Measurements from ENCODE around the gene SLC17A2. TPM values are rescaled to one million over a fixed set of nuclear protein-coding genes. Genes with fewer than 3 reads are reported as not detected.

The SLC17A2 gene
- total RNA-seq, 1 donor from 2014 or later: not detected

DNA sequence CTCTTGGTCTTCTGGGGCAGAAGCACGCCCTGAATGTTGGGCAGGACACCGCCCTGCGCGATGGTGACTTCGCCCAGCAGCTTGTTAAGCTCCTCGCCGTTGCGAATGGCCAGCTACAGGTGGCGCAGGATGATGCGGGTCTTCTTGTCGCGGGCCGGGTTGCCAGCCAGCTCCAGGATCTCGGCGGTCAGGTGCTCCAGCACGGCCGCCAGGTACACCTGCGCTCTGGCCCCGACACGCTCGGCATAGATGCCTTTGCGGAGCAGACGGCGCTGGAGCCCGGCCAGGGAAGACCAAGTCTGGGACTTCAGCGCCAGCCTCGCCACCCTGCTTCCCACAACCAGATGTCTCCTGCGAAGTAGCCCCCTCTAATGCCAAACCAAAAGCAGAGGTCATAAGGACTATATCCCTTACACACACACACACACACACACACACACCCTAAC is 48.4 kb downstream of the SLC17A2 start:
- ATAC-seq: no peak

DNA sequence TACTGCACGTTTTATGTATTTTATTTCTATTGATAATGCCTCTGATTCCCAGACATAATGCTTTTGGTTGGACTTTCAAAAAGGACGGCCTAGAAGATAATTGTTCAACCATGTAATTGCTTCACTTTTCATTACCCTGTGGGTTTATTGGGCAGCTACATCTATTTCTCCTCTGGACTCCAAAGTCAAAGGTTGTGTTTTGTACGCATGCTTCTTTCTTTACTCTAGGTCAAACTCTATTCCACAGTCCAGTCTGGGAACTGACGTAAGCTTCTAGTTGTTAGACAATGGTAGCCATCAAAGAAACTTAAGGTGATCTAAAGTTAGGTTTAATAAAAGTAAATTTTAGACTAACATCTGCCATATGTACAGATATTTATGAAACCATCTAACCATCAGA is 49.9 kb downstream of the SLC17A2 start:
- no peak for ATAC-seq

DNA sequence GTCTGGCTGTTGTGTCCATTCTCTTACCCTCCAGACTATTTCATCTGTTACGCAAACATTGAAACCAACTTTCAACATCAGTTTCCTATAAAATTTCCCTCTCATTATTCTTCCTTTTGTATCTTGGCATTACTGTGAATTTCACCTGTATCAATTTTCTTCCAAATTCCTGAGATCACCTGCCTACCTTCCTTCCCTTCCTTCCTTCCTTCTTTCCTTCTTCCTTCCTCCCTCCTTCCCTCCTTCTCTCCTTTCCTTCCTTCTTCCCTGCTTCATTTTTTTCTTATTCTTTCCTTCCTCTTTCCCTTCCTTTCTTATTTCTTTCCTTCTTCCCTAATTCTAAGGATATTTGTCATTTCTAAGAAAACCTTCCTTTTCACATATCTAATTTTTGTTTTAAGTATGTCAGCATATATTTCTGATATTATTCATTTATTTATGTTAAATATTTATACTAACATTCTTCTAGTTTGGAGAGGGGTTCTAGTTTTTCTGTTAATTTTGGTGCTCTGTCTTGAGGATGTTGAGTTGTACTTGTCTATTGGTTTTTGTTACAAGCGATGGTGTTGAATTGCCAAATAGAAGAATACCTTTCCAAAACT is 51.7 kb downstream of the SLC17A2 start:
- no peak for ATAC-seq

DNA sequence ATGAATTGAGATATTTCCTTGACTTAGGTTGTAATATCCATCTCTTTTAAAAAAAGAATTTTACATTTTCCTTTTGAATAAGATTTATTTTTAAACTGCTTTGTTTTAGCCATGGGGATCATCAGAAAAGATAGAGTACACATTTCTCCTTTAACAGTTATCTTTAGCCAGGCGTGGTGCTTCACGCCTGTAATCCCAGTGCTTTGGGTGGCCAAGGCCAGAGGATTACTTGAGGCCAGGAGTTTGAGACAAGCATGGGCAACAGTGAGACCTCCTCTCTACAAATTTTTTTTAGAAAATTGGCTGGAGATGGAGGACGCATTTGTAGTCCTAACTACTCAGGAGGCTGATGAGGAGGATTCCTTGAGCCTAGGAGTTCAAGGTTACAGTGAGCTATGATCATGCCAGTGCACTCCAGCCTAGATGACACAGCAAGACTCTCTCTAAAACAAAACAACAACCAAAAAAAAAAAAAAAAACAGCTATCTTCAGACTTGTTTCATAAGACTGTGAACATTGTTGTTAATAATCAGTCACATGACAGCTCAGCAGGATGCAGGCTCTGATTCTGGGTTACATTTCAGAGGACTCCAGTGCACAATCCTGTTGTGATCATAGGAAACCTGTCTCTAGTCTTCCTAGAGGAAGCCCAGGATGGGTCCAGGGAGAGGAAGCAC is 54.4 kb downstream of the SLC17A2 start:
- ATAC-seq: no peak

DNA sequence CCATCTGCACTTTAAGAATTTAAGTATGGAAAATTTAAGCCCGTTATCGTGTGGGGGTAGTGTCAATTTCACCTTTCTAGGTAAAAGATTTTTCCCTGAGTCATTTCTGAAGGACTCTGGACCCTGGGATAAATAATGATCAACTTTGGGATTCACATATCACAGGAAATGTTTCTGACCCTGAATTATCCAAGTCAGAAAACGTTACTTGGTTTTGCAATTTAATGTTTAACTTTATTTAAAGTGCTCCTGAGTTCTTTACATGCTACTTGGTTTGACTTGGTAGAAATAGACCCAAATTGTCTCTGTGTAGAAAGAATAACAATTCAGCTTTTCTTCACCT is 55.0 kb downstream of the SLC17A2 start:
- ATAC-seq: no peak

DNA sequence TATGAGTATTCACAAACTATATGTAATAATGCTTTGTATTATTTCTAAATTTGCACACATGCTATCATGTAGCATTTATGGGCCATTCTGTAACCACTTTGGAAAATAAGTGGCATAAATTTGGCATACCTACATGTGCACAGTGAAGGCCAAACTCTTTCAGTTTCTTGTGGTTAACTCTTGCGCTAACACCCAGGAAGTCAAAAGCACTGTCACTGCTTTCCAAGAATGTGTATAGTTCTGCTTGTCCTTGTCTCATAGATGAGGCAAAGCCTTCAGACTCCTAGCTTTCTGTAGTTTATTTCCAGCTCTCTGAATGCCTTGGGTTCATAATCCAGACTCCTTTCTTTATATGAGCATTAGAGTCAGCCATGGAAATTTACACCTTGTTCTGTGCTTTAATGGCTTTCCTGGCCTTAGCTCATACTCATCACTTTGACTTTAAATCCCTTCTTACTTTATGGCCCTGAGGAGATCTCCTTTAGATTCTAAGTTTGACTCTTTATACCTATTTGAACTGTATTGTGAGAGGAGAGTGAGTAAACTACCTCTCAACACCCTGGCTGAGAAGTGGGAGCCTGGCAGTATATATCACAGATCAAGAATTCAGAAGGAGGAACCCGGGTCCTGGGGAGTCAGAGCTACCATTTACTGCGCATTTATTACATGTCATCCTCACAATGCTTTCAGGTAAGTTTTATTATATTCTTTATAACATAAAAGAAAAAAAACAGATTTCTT is 55.5 kb downstream of the SLC17A2 start:
- no peak for ATAC-seq

DNA sequence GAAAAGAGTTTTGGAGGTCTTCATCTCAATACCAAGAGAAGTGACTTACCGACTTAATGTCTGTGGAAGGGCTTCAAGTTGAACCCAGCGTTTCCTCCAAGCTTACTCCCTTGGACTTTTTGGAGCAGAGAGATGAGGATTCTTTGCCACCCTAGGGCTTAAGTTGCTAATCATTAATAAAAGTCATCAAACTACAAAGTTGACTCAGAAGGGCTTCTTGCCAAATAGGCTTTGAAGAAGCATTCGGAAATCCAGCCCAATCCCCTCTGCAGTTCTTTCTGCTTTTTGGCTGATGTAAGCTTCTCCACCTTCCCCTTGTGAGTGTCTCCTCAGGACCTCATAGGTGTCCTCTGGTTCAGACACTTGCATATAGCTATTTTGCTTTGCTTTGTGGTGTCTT is 56.4 kb downstream of the SLC17A2 start, which contains the start of gene SLC17A3:
Gene SLC17A3, minus strand, starts transcription at position 126 of the 400 bp plus-strand sequence. CDS start 5,856 bp downstream, outside the sequence.
- no peak for ATAC-seq

DNA sequence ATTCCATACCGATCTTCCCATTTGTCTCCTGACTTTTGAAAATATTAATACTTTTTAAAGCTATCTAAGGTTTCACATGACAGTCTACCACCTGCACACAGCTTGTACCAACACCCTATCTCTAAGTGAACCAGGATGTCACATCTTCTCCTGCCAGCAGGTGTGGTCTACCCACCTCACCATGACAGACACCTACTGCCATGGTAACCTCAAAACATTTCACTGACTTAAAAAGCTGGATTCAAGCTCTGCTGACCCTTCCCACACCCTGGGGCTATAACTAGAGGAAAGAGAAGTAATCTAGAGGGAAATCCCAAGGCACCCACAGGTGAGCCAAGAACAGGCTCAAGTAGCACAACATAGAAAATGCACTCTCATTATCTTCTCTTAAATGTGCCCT is 57.7 kb downstream of the SLC17A2 start:
- ATAC-seq: no peak

DNA sequence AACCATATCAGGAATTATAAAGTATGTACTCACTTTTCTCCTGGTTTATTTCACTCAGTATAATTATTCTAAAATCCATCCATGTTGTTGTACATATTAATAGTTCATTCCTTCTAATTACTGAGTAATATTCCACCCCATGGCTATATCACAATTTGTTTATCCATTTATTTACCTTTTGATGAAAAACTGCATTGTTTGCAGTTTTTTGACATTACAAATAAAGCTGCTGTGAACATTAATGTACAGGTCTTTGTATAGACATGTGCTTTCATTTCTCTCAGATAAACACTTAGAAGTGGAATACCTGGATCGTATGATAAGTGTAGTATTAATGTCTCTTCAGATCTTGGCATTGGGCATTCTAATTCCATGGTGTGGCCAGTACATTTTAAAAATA is 60.7 kb downstream of the SLC17A2 start:
- no peak for ATAC-seq

DNA sequence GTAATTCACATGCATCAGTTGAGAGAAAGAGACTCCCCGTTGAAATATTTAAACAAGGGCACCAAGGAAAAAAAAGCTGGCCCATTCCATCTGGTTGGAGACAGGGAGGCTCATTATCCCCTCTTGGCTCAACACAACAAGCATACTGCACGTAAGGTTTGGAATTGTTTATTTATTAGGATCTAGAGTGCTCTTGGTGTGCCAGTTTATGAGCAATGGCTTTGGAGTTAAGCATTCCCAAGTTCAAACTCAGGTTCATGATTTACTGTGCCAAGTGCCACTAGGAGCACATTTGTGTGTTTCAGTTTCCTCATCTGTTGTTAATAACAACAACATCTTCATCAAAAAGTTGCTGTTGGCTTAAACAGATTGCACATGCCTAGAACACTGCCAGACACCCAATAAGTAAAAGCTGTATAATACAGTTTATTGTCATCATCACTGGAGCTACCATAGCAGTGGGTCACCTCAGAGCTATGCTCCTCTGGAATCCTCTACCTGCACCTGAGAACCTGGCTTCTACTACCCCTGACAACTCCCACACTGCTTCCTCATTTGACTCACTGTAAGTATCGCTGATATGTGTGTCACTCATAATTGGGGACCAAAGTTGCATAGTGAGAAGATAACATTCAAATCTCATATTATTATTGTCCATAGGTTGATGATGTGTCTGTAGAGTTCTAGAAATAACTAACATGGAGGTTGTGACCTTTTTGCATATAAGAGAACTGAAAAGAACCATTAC is 61.9 kb downstream of the SLC17A2 start:
- ATAC-seq: no peak

DNA sequence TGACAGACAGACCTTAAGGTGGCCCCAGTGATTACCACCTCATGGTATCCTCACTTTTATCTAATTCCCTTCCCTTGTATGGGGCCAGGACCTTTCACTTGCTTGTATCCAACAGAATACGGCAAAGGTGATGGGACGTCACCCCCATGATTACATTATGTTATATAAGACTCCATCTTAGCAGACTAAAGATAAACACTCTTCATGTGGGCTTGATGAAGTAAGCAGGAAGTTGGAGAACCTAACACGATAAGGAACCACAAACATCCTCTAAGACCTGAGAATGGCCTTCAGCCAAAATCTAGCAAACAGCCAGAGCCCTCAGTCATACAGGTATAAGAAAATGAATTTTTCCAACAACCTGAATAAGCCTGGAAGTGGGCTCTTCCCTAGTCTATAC is 64.5 kb downstream of the SLC17A2 start:
- ATAC-seq: no peak

DNA sequence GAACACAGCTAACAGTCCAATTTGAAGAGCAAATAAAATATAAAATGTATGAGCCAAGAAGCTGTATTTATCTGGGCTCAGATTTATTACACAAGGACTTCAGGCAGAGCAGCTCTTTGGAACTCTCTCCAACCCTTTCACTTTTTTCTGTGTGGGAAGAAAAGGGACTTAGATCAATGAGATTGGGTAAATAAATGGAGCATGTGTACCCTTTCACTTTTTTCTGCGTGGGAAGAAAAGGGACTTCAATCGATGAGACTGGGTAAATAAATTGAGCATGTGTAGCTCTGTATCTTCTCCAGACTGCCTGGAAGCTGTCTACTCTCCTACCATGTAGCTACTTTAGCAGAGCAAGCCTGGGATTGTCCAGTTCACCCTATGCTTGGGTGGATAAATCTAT is 67.1 kb downstream of the SLC17A2 start:
- no peak for ATAC-seq

Other genes with a start within 250 kb of the SLC17A2 start
- not detected for gene SLC17A4, start 175.9 kb downstream of the SLC17A2 start, total RNA-seq
- not detected for gene SLC17A1, start 98.6 kb downstream of the SLC17A2 start, total RNA-seq
- not detected for gene SLC17A3, start 56.4 kb downstream of the SLC17A2 start, total RNA-seq
- gene TRIM38, start 32.1 kb upstream of the SLC17A2 start, total RNA-seq: 7.2 TPM
- 4.7 TPM for gene HFE, start 156.7 kb upstream of the SLC17A2 start, total RNA-seq